Osteocyte (in vitro differentiated cells): ENCODE measurements around the gene DNASE1L1. TPM values are rescaled to one million over a fixed set of nuclear protein-coding genes. Genes with fewer than 3 reads are reported as not detected.
A peak's percentile ranks its signal among the peaks of the same experiment; 100 is the strongest.

ENCODE experiments used
- DNase-seq: peaks from one replicate; pipeline ENCODE4 v3.0.0; 2021; ENCODE audit warnings: mixed read lengths; ENCODE audit not compliant: unreplicated experiment; ENCODE audit errors: extremely low spot score
- H3K27ac Mint-ChIP-seq: one replicate; pipeline ENCODE4 v1.8.0; 2021; ENCODE audit warnings: mild to moderate bottlenecking, mixed read lengths; ENCODE audit not compliant: unreplicated experiment
- H3K27me3 Mint-ChIP-seq: one replicate; pipeline ENCODE4 v1.8.0; 2021; ENCODE audit warnings: mixed read lengths; ENCODE audit not compliant: unreplicated experiment
- H3K36me3 Mint-ChIP-seq: one replicate; pipeline ENCODE4 v1.8.0; 2021; ENCODE audit warnings: mixed read lengths; ENCODE audit not compliant: unreplicated experiment
- H3K4me1 Mint-ChIP-seq: one replicate; pipeline ENCODE4 v1.8.0; 2021; ENCODE audit warnings: mixed read lengths; ENCODE audit not compliant: unreplicated experiment
- H3K4me3 Mint-ChIP-seq: one replicate; pipeline ENCODE4 v1.8.0; 2021; ENCODE audit warnings: mild to moderate bottlenecking, moderate library complexity, mixed read lengths; ENCODE audit not compliant: unreplicated experiment
- H3K9me3 Mint-ChIP-seq: one replicate; pipeline ENCODE4 v1.8.0; 2021; ENCODE audit warnings: mixed read lengths; ENCODE audit not compliant: unreplicated experiment
- CTCF ChIP-seq: fragments of 200-600 bp; sonication (generic); IDR thresholded peaks from 2 replicates; pipeline ENCODE4 v1.5.0; 2021; ENCODE audit warnings: antibody characterized with exemption, mild to moderate bottlenecking, moderate library complexity
- total RNA-seq: library from RNA; stranded (reverse); gene quantifications from 2 replicates; pipeline ENCODE4 v1.2.1, GENCODE V29; 2021

Gene DNASE1L1
- total RNA-seq, 1 donor from 2014 or later = 28.1 TPM

- H3K9me3 Mint-ChIP-seq = no peaks in the 10 kb centered on the region
- no peak for TF ChIP-seq CTCF
- no peaks in the 10 kb centered on the region for H3K27me3 Mint-ChIP-seq
- peaks cover 17% of the 10 kb centered on the region for H3K4me1 Mint-ChIP-seq
- no peak overlapping the region for H3K27ac Mint-ChIP-seq
- DNase-seq = no peak
- peaks cover 11% of the 10 kb centered on the region for H3K36me3 Mint-ChIP-seq
- H3K4me3 Mint-ChIP-seq = no peak overlapping the region
Observed at GRCh38 chrX:154403858-154404257, 5.2 kb downstream of the DNASE1L1 start.

GRCh38 chrX:154403192-154403591, 5.9 kb downstream of the DNASE1L1 start:
- Mint-ChIP-seq H3K9me3 (no peaks in the 10 kb centered on the region), H3K4me3 (no peak overlapping the region), H3K27ac (no peak overlapping the region), H3K4me1 (peaks cover 12% of the 10 kb centered on the region), H3K27me3 (no peaks in the 10 kb centered on the region), H3K36me3 (peaks cover 15% of the 10 kb centered on the region)
- no peak for TF ChIP-seq CTCF
- no peak for DNase-seq

- peaks cover 15% of the 10 kb centered on the region for H3K36me3 Mint-ChIP-seq
- peaks cover 13% of the 10 kb centered on the region for H3K4me1 Mint-ChIP-seq
- no peak for TF ChIP-seq CTCF
- H3K27me3 Mint-ChIP-seq = no peaks in the 10 kb centered on the region
- no peak for DNase-seq
- H3K4me3 Mint-ChIP-seq = no peak overlapping the region
- no peaks in the 10 kb centered on the region for H3K9me3 Mint-ChIP-seq
- peak overlapping the region; percentile 35 for H3K27ac Mint-ChIP-seq
Observed at GRCh38 chrX:154402622-154403127, 6.4 kb downstream of the DNASE1L1 start.

GRCh38 chrX:154401918-154402621, 7.0 kb downstream of the DNASE1L1 start:
- no peaks in the 10 kb centered on the region for H3K9me3 Mint-ChIP-seq

More at GRCh38 chrX:154401918-154402621, 7.0 kb downstream of the DNASE1L1 start:
- DNase-seq = no peak
- Mint-ChIP-seq H3K27ac (peak overlapping the region; percentile 35), H3K4me3 (no peak overlapping the region), H3K4me1 (peaks cover 13% of the 10 kb centered on the region), H3K36me3 (peaks cover 15% of the 10 kb centered on the region), H3K27me3 (no peaks in the 10 kb centered on the region)
- TF ChIP-seq CTCF = no peak
